ENCODE data around the gene CAMTA1.

Gene CAMTA1

DNA sequence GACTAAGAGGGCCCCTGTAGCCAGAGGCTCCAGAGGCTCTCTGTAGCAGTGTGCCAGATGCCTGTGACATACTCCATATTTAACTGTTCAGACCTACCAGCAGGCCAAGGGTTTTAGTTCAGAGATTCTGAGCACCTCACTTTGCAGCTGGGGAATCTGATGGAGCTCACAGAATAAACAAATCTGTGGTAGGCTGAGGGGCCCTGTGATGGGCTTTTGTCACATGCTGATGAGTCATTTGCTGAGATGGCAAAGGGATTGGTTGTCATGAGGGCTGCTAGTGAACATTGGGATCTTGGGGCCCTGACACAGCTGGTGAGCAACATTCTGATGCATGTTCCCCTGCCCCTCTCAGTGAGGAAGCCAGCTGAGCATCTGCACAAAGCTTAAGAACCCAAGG lies 482.2 kb downstream of the CAMTA1 start:
- no peaks in the 10 kb centered on the region for H3K4me1 Mint-ChIP-seq (ENCODE audit: low read depth)
- no peak overlapping the region for H3K4me3 Mint-ChIP-seq
- H3K27me3 Mint-ChIP-seq, result peaks cover 41% of the 10 kb centered on the region
- H3K36me3 Mint-ChIP-seq (ENCODE audit: low read depth), result no peaks in the 10 kb centered on the region
- no peak for DNase-seq
- peaks cover 17% of the 10 kb centered on the region for H3K9me3 Mint-ChIP-seq
- no peak overlapping the region for H3K27ac Mint-ChIP-seq

- H3K4me3 Mint-ChIP-seq, result no peak overlapping the region
- H3K27ac Mint-ChIP-seq, result no peak overlapping the region
- H3K4me1 Mint-ChIP-seq (ENCODE audit: low read depth), result no peaks in the 10 kb centered on the region
- H3K9me3 Mint-ChIP-seq, result peaks cover 17% of the 10 kb centered on the region
- no peak for DNase-seq
- no peaks in the 10 kb centered on the region for H3K36me3 Mint-ChIP-seq (ENCODE audit: low read depth)
- H3K27me3 Mint-ChIP-seq, result peaks cover 29% of the 10 kb centered on the region
Measured at GRCh38 chr1:7268983-7269382, 483.7 kb downstream of the CAMTA1 start.

- no peak overlapping the region for H3K4me3 Mint-ChIP-seq
- H3K4me1 Mint-ChIP-seq (ENCODE audit: low read depth), result no peaks in the 10 kb centered on the region
- no peak for DNase-seq
- peaks cover 27% of the 10 kb centered on the region for H3K27me3 Mint-ChIP-seq
- peaks cover 17% of the 10 kb centered on the region for H3K9me3 Mint-ChIP-seq
- H3K27ac Mint-ChIP-seq, result no peak overlapping the region
- H3K36me3 Mint-ChIP-seq (ENCODE audit: low read depth), result no peaks in the 10 kb centered on the region
Measured at GRCh38 chr1:7269525-7269924, 484.3 kb downstream of the CAMTA1 start.

- Mint-ChIP-seq H3K36me3 (ENCODE audit: low read depth) (no peaks in the 10 kb centered on the region), H3K27me3 (peaks cover 23% of the 10 kb centered on the region), H3K9me3 (peaks cover 6% of the 10 kb centered on the region), H3K4me1 (ENCODE audit: low read depth) (no peaks in the 10 kb centered on the region), H3K27ac (no peak overlapping the region), H3K4me3 (no peak overlapping the region)
- DNase-seq, result no peak
Measured at GRCh38 chr1:7274256-7274655, 489.0 kb downstream of the CAMTA1 start.

GRCh38 chr1:7278045-7278444 lies 492.8 kb downstream of the CAMTA1 start:
- H3K4me3 Mint-ChIP-seq, result no peak overlapping the region
- DNase-seq, result no peak
- no peaks in the 10 kb centered on the region for H3K4me1 Mint-ChIP-seq (ENCODE audit: low read depth)
- H3K27ac Mint-ChIP-seq, result no peak overlapping the region
- H3K9me3 Mint-ChIP-seq, result no peaks in the 10 kb centered on the region
- H3K36me3 Mint-ChIP-seq (ENCODE audit: low read depth), result no peaks in the 10 kb centered on the region
- peaks cover 19% of the 10 kb centered on the region for H3K27me3 Mint-ChIP-seq

GRCh38 chr1:7278827-7279765 lies 493.8 kb downstream of the CAMTA1 start:
- peaks cover 28% of the 10 kb centered on the region for H3K27me3 Mint-ChIP-seq
- no peak overlapping the region for H3K4me3 Mint-ChIP-seq
- no peaks in the 10 kb centered on the region for H3K9me3 Mint-ChIP-seq
- DNase-seq, result no peak
- H3K4me1 Mint-ChIP-seq (ENCODE audit: low read depth), result no peaks in the 10 kb centered on the region
- no peaks in the 10 kb centered on the region for H3K36me3 Mint-ChIP-seq (ENCODE audit: low read depth)
- no peak overlapping the region for H3K27ac Mint-ChIP-seq

GRCh38 chr1:7279769-7280168 lies 494.5 kb downstream of the CAMTA1 start:
- Mint-ChIP-seq H3K27ac (no peak overlapping the region), H3K36me3 (ENCODE audit: low read depth) (no peaks in the 10 kb centered on the region), H3K9me3 (no peaks in the 10 kb centered on the region), H3K4me3 (no peak overlapping the region), H3K4me1 (ENCODE audit: low read depth) (no peaks in the 10 kb centered on the region), H3K27me3 (peaks cover 31% of the 10 kb centered on the region)
- no peak for DNase-seq

GRCh38 chr1:7280347-7280960 lies 495.2 kb downstream of the CAMTA1 start:
- no peak for DNase-seq
- Mint-ChIP-seq H3K9me3 (no peaks in the 10 kb centered on the region), H3K36me3 (ENCODE audit: low read depth) (no peaks in the 10 kb centered on the region), H3K27me3 (peaks cover 31% of the 10 kb centered on the region), H3K27ac (no peak overlapping the region), H3K4me1 (ENCODE audit: low read depth) (no peaks in the 10 kb centered on the region), H3K4me3 (no peak overlapping the region)

DNA sequence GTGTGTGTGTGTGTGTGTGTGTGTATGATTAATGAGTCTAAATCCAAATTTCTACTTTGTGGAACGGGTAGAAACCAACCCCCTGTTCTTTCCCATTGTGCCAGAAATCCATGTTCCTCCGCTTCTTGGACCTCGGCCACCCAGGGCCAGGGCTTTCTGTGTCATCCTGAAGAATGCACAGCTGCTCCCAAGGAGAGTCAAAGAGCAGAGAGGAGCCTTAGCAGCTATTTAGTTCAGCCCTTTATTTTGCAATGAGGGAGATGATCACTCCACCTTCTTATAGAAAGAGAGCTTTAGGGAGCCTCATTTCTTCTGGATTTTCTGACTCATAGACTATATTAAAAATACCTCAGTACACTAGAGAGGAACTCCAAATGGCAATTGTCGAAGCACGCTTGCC lies 496.6 kb downstream of the CAMTA1 start:
- H3K9me3 Mint-ChIP-seq, result no peaks in the 10 kb centered on the region

GRCh38 chr1:7284839-7285435 lies 499.7 kb downstream of the CAMTA1 start:
- no peak for DNase-seq
- Mint-ChIP-seq H3K27me3 (peaks cover 42% of the 10 kb centered on the region), H3K27ac (no peak overlapping the region), H3K36me3 (ENCODE audit: low read depth) (no peaks in the 10 kb centered on the region), H3K9me3 (no peaks in the 10 kb centered on the region), H3K4me1 (ENCODE audit: low read depth) (no peaks in the 10 kb centered on the region), H3K4me3 (no peak overlapping the region)

More for the DNA sequence above, 496.6 kb downstream of the CAMTA1 start:
- H3K27me3 Mint-ChIP-seq, result peaks cover 39% of the 10 kb centered on the region
- no peak for DNase-seq
- no peak overlapping the region for H3K4me3 Mint-ChIP-seq
- no peak overlapping the region for H3K27ac Mint-ChIP-seq
- H3K4me1 Mint-ChIP-seq (ENCODE audit: low read depth), result no peaks in the 10 kb centered on the region
- H3K36me3 Mint-ChIP-seq (ENCODE audit: low read depth), result no peaks in the 10 kb centered on the region

- no peaks in the 10 kb centered on the region for H3K36me3 Mint-ChIP-seq (ENCODE audit: low read depth)
- no peaks in the 10 kb centered on the region for H3K4me1 Mint-ChIP-seq (ENCODE audit: low read depth)
- no peaks in the 10 kb centered on the region for H3K9me3 Mint-ChIP-seq
- no peak for DNase-seq
- no peak overlapping the region for H3K27ac Mint-ChIP-seq
- peaks cover 37% of the 10 kb centered on the region for H3K27me3 Mint-ChIP-seq
- no peak overlapping the region for H3K4me3 Mint-ChIP-seq
Measured at GRCh38 chr1:7285856-7286454, 500.7 kb downstream of the CAMTA1 start.

GRCh38 chr1:7287013-7287412 lies 501.8 kb downstream of the CAMTA1 start:
- Mint-ChIP-seq H3K27ac (no peak overlapping the region), H3K4me1 (ENCODE audit: low read depth) (no peaks in the 10 kb centered on the region), H3K4me3 (no peak overlapping the region), H3K27me3 (peaks cover 37% of the 10 kb centered on the region), H3K36me3 (ENCODE audit: low read depth) (no peaks in the 10 kb centered on the region), H3K9me3 (no peaks in the 10 kb centered on the region)
- DNase-seq, result no peak

GRCh38 chr1:7288992-7289391 lies 503.7 kb downstream of the CAMTA1 start:
- H3K36me3 Mint-ChIP-seq (ENCODE audit: low read depth), result no peaks in the 10 kb centered on the region
- H3K9me3 Mint-ChIP-seq, result no peaks in the 10 kb centered on the region
- DNase-seq, result no peak
- peaks cover 28% of the 10 kb centered on the region for H3K27me3 Mint-ChIP-seq
- H3K4me3 Mint-ChIP-seq, result no peak overlapping the region
- H3K27ac Mint-ChIP-seq, result no peak overlapping the region
- H3K4me1 Mint-ChIP-seq (ENCODE audit: low read depth), result no peaks in the 10 kb centered on the region

DNA sequence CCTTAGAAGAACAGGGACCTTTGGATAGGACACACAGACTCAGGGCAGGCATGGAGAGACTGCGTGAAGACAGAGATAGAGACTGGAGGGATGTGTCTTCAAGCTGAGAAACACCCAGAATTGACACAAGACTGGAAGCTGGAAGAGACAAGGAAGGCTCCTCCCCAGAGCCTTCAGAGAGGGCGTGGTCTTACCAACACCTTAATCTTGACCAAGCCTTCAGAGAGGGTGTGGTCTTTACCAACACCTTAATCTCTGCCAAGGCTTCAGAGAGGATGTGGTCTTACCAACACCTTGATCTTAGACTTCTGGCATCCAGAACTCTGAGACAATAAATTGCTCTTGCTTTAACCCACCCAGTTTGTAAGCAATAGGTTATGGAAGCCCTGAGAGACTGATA lies 504.4 kb downstream of the CAMTA1 start:
- Mint-ChIP-seq H3K4me1 (ENCODE audit: low read depth) (no peaks in the 10 kb centered on the region), H3K9me3 (no peaks in the 10 kb centered on the region), H3K27ac (no peak overlapping the region), H3K27me3 (peaks cover 25% of the 10 kb centered on the region), H3K36me3 (ENCODE audit: low read depth) (no peaks in the 10 kb centered on the region), H3K4me3 (no peak overlapping the region)
- no peak for DNase-seq
